GM19193 (cell line): Measurements from ENCODE around the gene DCAF8L1.

ENCODE experiments used
- POLR2A ChIP-seq: IDR thresholded peaks from 4 replicates; pipeline ENCODE4 v1.6.1; 2011; ENCODE audit not compliant: insufficient read depth, insufficient read length; ENCODE audit errors: extremely low read depth

The DCAF8L1 gene

DNA sequence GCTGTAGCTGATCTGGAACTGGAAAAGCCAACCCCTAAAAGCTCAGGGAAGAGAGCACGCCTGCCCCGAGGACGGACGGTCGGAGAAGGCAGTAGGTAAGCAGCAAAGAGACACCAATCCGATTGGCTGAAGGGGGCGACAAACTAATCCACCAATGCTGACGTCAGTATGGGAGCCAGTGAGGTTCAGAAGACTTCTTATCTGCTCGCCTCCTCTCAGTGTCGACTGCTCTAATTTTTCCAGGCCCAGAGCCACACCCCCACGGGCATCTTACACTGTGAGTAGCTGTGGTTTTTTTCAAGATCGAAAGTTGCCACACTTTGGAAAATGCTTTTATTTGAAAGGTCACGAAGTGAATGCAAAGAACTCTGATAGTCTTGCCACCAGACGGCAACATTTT is at the start of gene DCAF8L1:
Gene DCAF8L1 (minus strand): TSS at position 101 of the 400 bp plus-strand sequence. CDS start 115 bp downstream, outside the sequence.
- no peak for TF ChIP-seq POLR2A

- no peak for TF ChIP-seq POLR2A
Measured at GRCh38 chrX:28022371-28022770, 41.1 kb upstream of the DCAF8L1 start.

- TF ChIP-seq POLR2A, result no peak
Measured at GRCh38 chrX:28016823-28017222, 35.6 kb upstream of the DCAF8L1 start.

DNA sequence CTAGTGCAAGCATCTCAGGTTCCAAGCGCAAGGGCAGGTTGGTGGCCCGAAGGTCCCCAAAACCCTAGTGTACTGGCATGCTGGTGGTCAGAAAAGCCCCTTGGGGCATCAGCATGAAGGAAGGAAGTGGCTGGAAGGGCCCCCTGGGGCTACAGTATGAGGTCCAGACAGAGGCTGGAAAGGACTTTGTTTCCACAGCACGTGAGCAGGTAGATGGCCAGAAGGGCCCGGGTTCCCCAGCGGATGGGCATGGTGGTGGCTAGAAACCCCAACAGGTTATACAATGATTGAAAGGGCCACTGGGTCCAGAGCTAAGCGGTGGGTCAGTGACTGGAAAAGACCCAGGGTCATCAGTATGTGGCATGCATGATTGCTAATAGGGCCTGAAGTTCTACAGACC is 34.7 kb upstream of the DCAF8L1 start:
- TF ChIP-seq POLR2A, result no peak

GRCh38 chrX:28010875-28011274 is 29.6 kb upstream of the DCAF8L1 start:
- TF ChIP-seq POLR2A, result no peak

DNA sequence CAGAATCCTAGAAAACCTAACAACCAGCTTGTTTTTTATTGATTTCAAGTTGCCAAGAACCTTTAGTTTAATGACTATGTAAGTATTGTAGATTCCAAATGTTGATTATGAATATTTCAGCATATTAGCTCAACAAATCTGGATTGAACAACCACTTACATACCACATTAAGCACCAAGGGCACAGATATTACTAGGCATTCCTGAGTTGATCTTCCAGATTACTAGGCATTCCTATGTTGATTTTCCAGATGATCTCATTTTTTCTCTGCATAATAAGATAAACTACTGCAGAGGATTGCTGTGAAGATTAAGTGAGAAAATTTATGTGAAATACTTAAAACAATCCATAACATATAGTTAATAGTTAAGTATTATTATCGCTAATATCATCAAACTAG is 17.4 kb upstream of the DCAF8L1 start:
- TF ChIP-seq POLR2A, result no peak

GRCh38 chrX:27997622-27998021 is 16.4 kb upstream of the DCAF8L1 start:
- no peak for TF ChIP-seq POLR2A

GRCh38 chrX:27996132-27996531 is 14.9 kb upstream of the DCAF8L1 start:
- no peak for TF ChIP-seq POLR2A

GRCh38 chrX:27995611-27996010 is 14.4 kb upstream of the DCAF8L1 start:
- TF ChIP-seq POLR2A, result no peak

DNA sequence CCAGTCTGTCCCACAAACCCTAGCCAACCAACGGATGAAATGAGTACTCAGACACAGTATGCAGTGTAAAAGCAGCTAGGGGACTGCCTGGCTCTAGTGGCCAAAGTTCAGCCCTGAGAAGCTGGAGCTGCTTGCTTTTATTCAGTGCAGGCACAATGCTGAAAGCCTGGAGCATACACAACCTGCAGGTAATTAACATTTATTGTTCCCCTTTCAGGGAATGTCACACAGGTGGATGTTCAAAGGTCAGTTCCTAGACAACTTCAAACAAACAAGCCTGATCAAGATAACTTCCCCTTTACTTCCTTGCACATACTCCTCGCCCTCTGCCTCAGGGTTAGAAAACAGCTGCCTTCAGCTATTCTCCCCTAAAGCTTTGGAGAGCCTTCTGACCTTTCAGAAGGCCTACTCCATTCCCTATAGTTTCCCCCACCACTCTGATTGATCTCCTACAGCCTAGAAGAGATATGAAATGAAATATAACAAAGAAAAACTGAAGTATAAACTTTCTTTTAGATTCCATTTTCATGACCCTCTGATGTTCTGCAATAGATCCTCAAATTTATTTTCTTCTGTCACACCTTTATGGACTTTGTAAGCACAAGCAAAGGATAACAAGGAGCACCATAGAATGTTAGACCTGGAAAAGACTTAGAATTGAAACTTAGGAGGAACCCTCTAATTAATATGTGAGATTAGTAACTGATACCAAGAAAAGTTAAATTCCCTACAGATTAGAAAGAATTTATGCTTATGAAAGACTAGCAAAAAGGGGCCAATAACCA is 6.8 kb upstream of the DCAF8L1 start:
- TF ChIP-seq POLR2A, result no peak

GRCh38 chrX:27976284-27976683 is 5.0 kb downstream of the DCAF8L1 start:
- no peak for TF ChIP-seq POLR2A

GRCh38 chrX:27968878-27969277 is 12.4 kb downstream of the DCAF8L1 start:
- no peak for TF ChIP-seq POLR2A

DNA sequence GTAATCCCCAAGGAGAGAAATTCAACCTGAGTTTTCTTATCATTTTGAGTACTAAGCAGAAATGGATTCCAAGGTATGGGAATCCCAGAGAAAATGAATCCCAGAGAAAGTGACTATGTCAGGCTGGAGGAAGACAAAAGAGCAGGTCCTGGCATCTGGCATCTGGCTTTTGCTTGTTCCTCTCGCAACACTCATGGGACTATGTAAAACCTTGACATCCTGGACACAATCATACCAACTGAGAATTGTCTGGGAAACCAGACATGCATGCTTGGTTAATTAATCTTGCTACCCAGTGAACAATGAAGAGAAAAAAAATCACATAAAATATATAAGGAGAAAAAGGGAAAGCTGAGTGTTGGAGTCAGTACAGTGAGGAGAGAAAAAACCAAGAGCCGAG is 12.9 kb downstream of the DCAF8L1 start:
- no peak for TF ChIP-seq POLR2A

GRCh38 chrX:27966955-27967354 is 14.3 kb downstream of the DCAF8L1 start:
- TF ChIP-seq POLR2A, result no peak

DNA sequence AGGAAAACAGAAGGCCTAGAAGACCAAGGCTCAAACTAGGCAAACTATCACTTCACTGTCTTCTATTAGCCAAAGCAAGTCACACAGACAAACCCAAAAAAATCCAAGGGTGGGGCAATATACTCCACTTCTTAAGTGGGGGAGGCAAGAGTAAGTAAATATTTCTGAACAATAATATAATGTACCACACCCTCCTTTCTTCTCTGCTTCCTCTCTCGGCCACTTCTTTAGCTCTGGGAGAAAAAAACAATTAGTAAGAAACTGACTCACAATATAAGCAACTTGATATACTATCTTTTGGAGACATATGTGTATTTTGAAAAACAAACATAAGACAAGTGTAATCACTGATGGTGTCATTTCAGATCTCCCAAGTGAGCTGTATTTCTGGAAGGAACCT is 14.8 kb downstream of the DCAF8L1 start:
- TF ChIP-seq POLR2A, result no peak

DNA sequence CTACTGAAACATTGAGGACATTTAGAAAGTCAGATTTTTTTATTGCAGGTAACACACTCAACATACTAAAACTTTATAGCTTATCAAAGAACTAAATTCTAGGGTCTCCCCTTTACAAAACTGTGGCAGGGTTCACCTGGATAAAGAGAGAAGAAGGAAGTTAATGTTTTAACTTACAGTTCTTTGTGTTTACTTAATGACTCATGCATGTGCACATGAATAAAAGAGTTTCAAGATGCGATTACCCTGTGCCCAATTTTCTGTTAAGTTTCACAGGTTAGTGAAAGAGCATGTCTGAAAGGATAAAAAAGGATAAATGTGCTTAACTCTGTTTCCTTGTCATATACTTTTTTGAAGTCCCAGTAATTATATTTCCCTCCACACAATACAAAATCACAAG is 16.8 kb downstream of the DCAF8L1 start:
- TF ChIP-seq POLR2A, result no peak

DNA sequence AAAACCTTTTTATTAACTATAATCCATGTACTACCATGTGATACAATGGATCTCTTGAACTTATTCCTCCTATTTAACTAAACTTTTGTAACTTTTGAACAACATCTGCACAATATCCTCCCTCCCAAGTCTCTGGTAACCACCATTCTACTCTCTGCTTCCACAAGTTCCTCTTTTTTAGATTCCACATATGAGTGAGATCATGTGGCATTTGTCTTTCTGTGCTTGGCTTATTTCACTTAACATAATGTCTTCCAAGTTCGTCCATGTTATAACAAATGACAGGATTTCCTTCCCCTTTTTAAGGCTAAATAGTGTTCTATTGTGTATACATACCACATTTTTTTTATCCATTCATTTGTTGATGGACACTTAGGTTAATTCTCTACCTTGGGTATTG is 28.1 kb downstream of the DCAF8L1 start:
- no peak for TF ChIP-seq POLR2A
